HG02588 (cell line): ENCODE measurements around the gene FAS.

ENCODE experiments used
- ATAC-seq: cut with Tn5 transposase; IDR thresholded peaks from one replicate; pipeline ENCODE4 v1.9.1; 2021; ENCODE audit warnings: mild to moderate bottlenecking, moderate library complexity; ENCODE audit not compliant: unreplicated experiment

Gene FAS

DNA sequence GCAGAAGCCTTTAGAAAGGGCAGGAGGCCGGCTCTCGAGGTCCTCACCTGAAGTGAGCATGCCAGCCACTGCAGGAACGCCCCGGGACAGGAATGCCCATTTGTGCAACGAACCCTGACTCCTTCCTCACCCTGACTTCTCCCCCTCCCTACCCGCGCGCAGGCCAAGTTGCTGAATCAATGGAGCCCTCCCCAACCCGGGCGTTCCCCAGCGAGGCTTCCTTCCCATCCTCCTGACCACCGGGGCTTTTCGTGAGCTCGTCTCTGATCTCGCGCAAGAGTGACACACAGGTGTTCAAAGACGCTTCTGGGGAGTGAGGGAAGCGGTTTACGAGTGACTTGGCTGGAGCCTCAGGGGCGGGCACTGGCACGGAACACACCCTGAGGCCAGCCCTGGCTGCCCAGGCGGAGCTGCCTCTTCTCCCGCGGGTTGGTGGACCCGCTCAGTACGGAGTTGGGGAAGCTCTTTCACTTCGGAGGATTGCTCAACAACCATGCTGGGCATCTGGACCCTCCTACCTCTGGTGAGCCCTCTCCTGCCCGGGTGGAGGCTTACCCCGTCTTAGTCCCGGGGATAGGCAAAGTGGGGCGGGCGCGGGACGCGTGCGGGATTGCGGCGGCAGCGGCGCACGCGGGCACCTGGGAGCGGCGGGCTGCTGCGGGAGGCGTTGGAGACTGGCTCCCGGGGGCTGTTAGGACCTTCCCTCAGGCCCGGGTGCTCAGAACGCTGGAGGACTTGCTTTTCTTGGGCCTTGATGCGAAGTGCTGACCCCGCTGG is at the start of gene FAS:
Gene FAS (plus strand): TSS at position 415 of the 777 bp plus-strand sequence. CDS start 79 bp downstream, at position 494.
- ATAC-seq, result peak; percentile 72

DNA sequence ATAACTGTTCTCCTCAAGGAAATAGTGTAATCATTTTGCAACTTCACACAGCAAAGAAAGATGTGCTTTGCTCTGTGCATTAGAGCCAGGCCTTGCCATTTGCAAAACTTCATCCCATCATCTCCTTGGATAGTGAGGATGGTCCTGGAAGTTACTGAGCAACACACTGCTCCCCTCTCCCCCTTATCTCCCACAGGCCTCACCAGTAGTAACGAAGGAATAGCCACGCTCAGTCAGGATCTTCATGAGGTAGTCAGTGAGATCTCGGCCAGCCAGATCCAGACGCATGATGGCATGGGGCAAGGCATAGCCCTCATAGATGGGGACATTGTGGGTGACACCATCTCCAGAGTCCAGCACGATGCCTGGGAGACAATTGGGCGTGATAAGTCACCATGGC is 49.6 kb upstream of the FAS start:
- no peak for ATAC-seq

- ATAC-seq, result no peak
Measured at GRCh38 chr10:88943778-88944177, 46.8 kb upstream of the FAS start.

- no peak for ATAC-seq
Measured at GRCh38 chr10:88944813-88945212, 45.8 kb upstream of the FAS start.

DNA sequence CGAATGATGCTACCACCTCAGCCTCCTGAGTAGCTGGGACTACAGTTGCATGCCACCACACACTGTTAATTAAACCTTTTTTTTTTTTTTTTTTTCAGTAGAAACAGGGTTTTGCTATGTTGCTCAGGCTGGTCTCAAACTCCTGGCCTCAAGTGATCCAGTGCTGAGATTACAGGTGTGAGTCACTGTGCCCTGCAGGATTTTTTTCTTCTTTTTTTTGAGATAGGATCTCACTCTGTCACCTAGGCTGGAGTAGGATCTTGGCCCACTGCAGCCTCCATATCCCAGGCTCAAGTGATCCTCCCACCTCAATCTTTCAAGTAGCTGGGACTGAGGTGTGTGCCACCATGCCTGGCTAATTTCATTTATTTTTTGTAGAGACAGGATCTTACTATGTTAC is 44.4 kb upstream of the FAS start:
- ATAC-seq, result no peak

- no peak for ATAC-seq
Measured at GRCh38 chr10:88946965-88947590, 43.5 kb upstream of the FAS start.

DNA sequence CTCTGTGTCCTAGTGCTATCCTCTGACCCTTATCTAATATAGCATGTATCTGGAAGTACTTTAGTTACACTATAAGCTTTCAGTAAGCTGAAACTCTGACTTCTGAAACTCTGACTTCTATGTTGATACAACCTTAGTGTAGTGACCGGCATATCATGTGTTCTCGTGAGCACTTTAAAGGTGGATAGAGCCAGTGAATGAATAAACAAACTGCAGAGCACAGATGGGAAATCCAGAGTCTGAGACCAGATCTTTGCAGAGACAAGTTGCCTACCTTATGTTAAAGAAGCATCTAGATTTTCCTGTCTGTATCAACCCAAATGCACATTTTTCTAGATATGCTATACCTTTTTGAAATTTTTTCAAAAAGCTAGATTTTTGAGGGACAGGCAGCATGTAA is 41.5 kb upstream of the FAS start:
- ATAC-seq, result no peak

DNA sequence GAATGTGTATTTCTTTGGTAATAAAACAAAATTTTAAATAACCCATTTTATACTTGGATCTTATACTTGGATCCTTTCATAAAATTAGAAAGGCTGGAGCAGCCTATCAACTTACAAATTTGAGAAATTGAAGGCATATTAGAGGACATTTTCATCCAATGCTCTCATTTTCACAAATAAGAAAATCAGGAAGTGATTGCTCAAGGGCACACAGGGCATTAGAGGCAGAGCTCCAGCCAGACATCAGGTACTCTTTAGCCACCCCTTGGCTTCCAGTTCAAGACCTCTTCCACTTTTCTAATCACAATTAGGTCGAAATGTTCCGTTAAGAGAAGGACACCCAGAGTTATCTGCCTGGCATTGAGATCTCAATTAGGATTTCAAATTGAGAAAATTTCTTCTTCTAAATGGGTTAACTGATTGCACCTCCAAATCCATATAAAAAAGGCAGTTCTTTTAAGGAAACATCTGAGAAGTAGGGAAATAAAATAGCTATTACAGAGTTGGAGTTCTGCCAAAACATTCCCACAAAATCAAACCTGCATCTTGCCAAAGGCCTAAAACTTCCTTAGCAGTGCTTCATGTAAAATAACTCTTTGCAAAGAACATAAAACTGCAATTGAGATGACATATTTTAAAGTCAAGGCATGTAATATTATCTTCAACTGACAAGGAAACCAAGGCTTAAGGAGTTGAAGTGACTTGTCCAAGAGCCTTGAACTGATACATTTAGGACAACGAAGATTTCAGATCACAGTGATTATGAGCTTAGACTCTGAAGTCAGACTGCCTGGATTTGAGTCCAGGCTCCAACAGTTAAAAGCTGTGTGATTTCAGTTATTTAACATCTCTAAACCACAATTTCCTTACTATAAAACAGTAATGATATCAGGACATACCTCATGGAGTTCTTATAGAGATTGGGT is 40.4 kb upstream of the FAS start:
- ATAC-seq, result no peak

- ATAC-seq, result no peak
Measured at GRCh38 chr10:88952647-88953111, 37.9 kb upstream of the FAS start, which contains the start of gene ACTA2. Gene ACTA2, minus strand, starts transcription at chr10:88952773. Its CDS starts 3,843 bp downstream, at chr10:88948930.

- no peak for ATAC-seq
Measured at GRCh38 chr10:88953662-88954061, 36.9 kb upstream of the FAS start.

- ATAC-seq, result no peak
Measured at GRCh38 chr10:88954458-88955083, 36.0 kb upstream of the FAS start.

- no peak for ATAC-seq
Measured at GRCh38 chr10:88957381-88957780, 33.2 kb upstream of the FAS start.

- no peak for ATAC-seq
Measured at GRCh38 chr10:88958721-88959120, 31.9 kb upstream of the FAS start.

DNA sequence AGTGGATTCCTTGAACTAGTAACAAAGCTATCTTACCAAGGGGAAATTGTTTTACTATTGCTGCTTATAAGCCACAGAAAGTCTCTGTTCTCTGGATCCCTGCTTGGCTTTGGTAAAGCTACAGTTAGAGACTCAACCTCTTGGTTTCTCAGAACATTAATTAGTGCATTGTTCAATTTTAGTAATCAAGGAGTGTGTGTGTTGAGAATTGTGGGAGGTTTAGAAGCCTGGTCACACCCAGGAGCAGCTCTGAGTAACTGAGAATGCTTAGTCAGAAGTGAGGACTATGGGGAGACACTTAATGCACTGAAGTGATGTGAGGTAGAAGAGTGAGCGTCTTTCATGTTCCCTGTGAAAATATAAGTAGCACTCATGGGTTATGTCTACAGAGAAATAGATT is 29.8 kb upstream of the FAS start:
- ATAC-seq, result no peak

DNA sequence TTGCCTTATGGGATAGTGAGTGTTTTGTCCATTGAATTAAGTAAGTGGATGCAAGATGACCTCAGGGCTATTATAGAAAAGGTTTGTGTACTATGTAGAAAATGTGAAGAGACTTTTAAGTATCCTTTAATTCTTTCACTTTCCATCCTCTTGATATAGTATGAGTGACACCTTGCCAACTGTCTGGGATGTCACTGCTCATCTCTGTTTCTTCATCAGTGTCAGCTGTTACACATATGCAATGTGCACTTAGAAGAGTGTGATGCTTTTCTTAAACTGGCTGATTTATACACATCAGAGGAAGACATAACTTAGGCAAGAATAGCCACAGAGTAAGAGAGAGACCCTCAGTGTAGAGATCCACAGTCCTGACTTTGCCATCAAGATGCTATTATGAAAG is 29.3 kb upstream of the FAS start:
- no peak for ATAC-seq

DNA sequence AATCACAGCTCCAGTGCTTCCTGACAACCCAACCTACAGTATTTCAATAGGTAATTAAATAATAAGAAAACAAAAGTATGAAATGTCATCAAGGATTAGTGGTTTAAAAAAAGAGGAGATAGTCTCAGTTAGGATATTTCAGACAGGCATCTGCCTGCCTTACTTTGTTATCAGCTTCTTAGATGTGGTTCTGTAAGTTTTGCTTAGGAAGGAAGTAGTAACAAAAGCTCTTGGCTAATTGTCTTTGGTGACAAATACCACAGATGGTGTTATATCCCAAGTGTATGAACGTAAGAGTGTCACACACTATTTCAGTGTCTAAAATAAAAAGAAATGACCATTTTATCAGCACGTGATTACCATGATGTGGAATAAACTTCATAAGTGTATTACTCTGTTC is 28.3 kb upstream of the FAS start:
- no peak for ATAC-seq

- ATAC-seq, result no peak
Measured at GRCh38 chr10:88963318-88963717, 27.3 kb upstream of the FAS start.

DNA sequence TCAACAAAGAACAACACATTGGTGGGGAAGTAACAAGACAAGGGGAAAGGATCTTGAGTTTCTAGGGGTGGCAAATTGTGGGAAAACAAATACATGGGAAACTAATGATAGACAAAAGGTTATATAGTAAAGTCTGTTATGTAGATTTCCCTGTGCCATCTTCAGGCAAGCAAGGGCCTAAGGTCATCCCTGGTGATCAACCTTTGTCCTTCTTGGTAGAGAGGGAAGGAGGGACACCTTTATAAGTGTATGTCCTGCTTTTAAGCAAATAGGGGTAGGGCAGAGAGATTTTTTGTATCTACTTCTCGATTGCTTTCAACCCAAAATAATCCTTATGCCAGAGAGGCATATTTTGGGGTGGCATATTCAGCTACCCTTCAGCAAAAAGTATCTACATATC is 26.2 kb upstream of the FAS start:
- ATAC-seq, result no peak

GRCh38 chr10:88964869-88965415 is 25.7 kb upstream of the FAS start:
- ATAC-seq, result no peak

DNA sequence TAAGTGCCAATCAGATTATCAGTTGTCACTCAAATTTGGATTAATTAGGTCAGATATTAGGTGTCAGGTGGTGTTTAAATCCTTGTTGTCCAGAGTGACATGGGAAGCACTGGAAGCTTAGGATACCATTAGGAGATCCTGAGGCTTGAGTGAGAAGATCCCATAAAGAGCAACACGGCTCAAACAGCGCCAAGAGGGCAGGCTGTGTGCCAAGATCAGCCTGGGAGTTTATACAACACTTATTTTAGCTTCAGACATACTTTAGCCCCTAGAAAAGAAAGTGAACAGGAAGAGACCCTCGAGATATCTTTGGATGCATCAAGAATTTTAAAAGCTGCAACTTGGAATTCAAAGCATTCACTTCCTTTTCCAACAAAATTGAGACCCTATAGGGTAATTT is 23.8 kb upstream of the FAS start:
- no peak for ATAC-seq

DNA sequence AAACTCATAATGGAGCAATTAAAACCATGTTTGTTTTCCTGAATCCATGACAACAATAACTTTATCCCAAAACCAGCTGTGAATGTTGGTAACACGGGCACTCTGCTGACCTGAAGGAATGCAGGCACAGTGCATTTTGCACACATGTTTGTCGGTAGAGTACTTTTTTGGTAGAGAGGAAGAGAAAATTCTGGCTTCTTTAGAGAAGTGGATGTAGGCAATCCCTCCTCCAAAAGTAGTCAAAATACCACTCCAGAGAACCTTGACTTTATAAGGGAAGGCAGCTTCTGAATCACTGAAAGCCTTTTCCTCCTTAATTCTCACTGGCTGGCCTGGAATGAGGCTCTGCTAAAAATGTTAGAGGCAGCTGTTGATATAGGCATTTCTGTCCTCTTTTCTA is 22.2 kb upstream of the FAS start:
- no peak for ATAC-seq
